GM18870 (cell line): Measurements from ENCODE around the gene GRM1.

ENCODE experiments used
- ATAC-seq: cut with Tn5 transposase; IDR thresholded peaks from one replicate; pipeline ENCODE4 v1.9.1; 2021; ENCODE audit warnings: moderate library complexity; ENCODE audit not compliant: unreplicated experiment

The GRM1 gene

GRCh38 chr6:146095481-146095880 lies 66.6 kb downstream of the GRM1 start:
- no peak for ATAC-seq

DNA sequence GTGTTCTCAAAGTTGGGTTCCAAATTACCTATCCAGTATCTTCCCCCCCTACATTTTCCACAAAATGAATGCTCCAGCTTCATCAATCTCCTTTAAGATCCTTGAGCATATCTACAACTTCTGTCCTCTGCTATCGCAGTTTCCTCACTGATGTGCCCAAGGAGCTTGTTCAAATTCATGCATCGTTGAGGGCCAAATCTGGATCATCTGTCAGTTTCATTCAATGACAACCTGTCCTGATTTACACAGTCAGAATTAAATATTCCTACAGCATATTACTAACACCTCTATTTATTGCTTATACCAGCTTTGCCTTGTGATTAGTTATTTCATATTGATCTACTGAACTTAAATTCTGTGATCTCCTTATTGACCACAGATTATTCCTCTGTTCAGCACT lies 68.7 kb downstream of the GRM1 start:
- no peak for ATAC-seq

- ATAC-seq, result no peak
These were observed 71.9 kb downstream of the GRM1 start for GRCh38 chr6:146100776-146101175.

- ATAC-seq, result no peak
These were observed 74.7 kb downstream of the GRM1 start for GRCh38 chr6:146103416-146104072.

DNA sequence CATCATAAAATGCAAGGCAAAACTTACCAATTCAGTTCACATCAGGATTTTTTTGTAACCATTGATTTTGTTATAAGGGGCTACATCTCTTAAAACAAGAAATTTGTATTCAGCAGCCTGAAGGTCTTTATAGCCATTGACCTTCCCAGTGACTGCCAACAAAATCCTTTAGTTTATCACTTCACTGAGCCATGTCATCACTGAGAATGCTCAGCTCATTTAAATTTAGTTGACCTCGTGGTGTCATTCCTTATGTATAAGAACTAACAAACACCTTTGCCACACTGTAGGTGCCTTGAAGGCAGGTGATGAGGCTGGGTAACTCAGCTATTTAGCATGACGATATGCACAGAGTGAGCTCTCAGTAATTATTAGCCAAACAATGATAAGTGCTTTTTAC lies 77.7 kb downstream of the GRM1 start:
- ATAC-seq, result no peak

GRCh38 chr6:146110990-146111389 lies 82.1 kb downstream of the GRM1 start:
- ATAC-seq, result no peak

DNA sequence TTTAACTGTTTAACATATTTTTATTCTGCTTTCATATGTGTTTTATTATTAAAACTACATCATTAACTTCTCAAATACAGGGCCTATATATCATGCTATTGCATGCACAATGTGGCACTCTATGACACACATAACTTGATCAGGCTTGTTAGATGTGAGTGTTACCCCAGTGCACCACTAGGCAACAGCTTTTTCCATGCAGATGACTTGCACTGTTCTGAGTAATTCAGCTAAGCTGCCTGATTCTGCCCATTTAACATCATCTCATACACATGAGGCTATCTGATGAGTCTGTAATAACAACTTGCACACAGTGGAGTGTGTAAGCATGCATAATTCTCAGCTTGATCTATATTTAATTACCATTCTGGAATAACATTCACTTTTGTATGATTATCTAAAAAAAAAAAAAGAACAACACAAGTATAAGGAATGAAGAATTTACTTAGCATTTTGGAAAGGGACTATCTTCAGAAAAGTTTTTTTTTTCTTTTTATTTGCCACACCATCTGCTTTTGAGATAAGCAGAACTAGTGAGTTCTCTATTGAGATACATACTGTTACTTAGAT lies 83.1 kb downstream of the GRM1 start:
- ATAC-seq, result no peak

- no peak for ATAC-seq
These were observed 84.3 kb downstream of the GRM1 start for GRCh38 chr6:146113084-146113623.

GRCh38 chr6:146123616-146124015 lies 94.8 kb downstream of the GRM1 start:
- no peak for ATAC-seq

DNA sequence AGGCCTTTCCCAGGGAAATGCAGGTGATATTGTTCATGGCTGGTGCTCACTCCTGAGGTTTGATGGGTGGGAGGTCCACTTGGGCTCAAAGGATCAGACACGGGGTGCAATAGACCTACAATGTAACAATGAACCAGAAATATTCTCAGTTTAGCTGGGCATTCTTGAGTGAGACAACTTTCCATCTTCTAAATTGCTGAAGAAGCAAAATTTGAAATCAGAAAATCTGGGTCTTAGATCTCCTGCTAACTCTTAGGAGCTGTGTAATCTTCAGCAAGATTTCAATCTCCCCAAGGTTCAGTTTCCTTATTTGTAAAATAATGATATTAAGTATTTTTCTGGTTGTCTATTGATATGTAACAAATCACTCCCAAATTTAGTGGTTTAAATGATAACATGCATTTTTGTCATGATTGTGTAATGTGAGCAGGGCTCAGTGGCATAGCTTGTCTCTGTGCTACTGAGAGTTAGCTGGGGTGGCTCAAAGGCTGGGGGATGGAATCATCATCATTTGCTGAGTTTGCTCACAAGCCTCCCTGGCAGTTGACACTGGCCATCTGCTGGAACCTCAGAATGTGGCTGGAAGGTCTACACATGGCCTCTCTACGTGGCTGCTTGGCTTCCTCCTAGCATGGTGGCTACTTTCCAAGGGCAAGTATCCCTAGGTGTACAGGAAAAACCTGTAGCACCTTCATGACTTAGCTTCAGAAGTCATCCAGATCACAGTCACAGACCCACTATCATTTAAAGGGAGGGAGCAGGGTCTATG lies 98.8 kb downstream of the GRM1 start:
- no peak for ATAC-seq

DNA sequence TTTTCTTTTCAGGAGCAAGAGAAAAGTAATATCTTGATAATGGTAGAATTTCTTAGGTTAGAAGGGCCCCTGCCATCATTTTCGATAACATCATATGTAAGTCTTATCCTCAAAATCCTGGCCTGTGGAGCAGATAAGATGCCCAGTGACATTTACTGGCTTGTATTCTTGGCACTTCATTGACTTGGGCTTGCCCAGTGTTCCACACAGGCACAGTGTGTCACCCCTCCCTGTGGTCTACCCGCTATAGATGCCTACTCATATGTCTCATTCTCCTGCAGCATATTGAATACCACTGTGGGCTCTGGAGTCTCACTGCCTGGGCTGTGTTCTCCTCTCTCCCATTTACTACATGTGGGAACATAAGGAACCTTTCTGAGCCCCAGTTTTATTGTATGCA lies 105.0 kb downstream of the GRM1 start:
- no peak for ATAC-seq

DNA sequence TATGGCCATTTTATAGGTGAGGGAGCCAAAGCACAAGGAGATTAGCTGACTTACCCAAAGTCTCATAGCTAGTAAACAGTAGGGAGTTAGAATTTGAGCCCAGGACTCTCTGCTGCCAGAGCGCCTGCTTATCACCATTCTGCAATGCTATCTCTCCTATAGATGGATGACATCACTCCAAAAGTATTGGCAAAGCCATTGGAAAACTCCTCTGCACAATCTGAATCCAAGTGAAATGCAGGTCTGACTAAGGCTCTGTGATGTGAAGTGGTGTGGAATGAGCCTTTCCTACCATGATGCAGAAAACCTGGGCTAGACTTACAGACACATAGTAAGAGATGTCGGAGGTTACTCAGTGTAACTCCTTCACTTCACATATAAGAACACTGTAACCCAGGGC lies 106.3 kb downstream of the GRM1 start:
- ATAC-seq, result no peak

GRCh38 chr6:146146836-146147235 lies 118.0 kb downstream of the GRM1 start:
- ATAC-seq, result no peak

GRCh38 chr6:146149770-146150169 lies 120.9 kb downstream of the GRM1 start:
- no peak for ATAC-seq

DNA sequence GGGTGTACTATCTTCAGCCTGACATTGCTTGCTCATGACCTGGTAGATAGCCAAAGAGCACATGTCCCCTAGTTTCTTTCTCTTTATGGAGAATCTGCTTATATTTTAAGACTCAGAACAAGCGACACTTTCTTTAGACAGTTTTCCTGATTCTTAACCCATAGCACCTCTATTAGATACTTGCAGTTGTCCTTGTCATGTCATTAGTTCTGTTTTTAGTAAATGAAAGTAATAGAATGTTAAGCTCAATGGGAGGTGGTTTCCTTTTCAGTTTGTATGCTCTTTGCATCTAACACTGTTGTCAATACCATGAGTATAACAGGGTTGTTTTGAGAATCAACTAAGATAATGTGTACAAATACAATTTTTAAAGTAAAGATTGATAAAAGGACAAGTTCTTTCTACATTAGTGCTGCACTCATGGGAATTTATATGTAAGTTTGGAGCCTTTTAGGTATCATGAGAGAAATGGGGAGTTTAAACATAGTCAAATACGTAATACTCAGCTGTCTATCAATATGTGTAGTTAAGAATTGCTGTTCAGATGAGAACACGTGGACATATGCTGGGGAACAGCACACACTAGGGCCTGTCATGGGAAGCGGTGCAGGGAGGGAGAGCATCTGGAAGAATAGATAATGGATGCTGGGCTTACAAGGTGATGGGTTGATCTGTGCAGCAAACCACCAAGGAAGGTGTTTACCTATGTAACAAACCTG lies 124.3 kb downstream of the GRM1 start:
- peak; percentile 99 for ATAC-seq

- ATAC-seq, result peak; percentile 26
These were observed 125.3 kb downstream of the GRM1 start for GRCh38 chr6:146154197-146154596.

GRCh38 chr6:146161664-146162063 lies 132.8 kb downstream of the GRM1 start:
- ATAC-seq, result no peak

GRCh38 chr6:146169872-146170271 lies 141.0 kb downstream of the GRM1 start:
- ATAC-seq, result no peak

- no peak for ATAC-seq
These were observed 148.9 kb downstream of the GRM1 start for GRCh38 chr6:146177785-146178184.

- ATAC-seq, result no peak
These were observed 155.0 kb downstream of the GRM1 start for GRCh38 chr6:146183831-146184230.

DNA sequence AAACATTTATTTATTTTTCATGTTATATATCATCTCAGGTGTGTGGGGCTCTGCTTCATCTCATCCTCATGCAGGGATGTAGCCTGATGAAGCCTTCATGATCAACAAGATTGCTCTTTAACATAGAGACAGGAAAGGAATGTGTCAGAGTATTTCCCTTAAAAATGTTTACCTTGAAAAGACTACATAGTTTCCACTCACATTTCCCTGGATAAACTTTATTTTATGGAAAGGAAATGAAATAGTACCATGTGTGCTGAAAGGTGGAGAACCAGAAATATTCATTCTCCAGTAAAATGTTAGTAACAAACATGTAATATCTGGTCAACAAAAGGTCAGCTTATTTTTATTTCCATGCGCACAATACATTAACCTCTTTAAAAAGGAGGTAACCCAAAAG lies 155.8 kb downstream of the GRM1 start:
- ATAC-seq, result no peak
